Measurements from ENCODE around the gene GTF2F1.
A peak's percentile ranks its signal among the peaks of the same experiment; 100 is the strongest.
"Not testable (repeated sequence)": the region's sequence is repeated elsewhere in the genome, so short reads cannot be mapped to it uniquely, and the experiment has no call there.

The GTF2F1 gene

GRCh38 chr19:6354098-6354674 lies 38.8 kb downstream of the GTF2F1 start:
- FAIRE-seq, result no peak

- FAIRE-seq, result no peak
These were observed 40.4 kb downstream of the GTF2F1 start for GRCh38 chr19:6352381-6353165.

GRCh38 chr19:6350688-6351087 lies 42.3 kb downstream of the GTF2F1 start:
- no peak for FAIRE-seq

- not testable (repeated sequence) for FAIRE-seq
These were observed 43.7 kb downstream of the GTF2F1 start for GRCh38 chr19:6349271-6349670.

- no peak for FAIRE-seq
These were observed 49.5 kb downstream of the GTF2F1 start for GRCh38 chr19:6343462-6343861.

GRCh38 chr19:6340493-6341201 lies 52.3 kb downstream of the GTF2F1 start:
- FAIRE-seq, result no peak

GRCh38 chr19:6334490-6335285 lies 58.3 kb downstream of the GTF2F1 start:
- FAIRE-seq, result peak; percentile 98

GRCh38 chr19:6333439-6333838 lies 59.5 kb downstream of the GTF2F1 start, which contains the start of gene ACER1:
Gene ACER1, minus strand, starts transcription at chr19:6333612. Its CDS starts 61 bp downstream, at chr19:6333551.
- no peak for FAIRE-seq

Data from G401.6 (cell line).